GM12892 (cell line): ENCODE results near the gene MRPS34.

Source experiments
- POLR2A ChIP-seq: IDR thresholded peaks from 2 replicates; pipeline ENCODE4 v1.6.1; 2011; ENCODE audit warnings: low read depth, low read length, control low read depth
- POLR2AphosphoS5 ChIP-seq: IDR thresholded peaks from 2 replicates; pipeline ENCODE4 v1.6.1; 2011; ENCODE audit warnings: low read depth, low read length, control low read depth

DNA sequence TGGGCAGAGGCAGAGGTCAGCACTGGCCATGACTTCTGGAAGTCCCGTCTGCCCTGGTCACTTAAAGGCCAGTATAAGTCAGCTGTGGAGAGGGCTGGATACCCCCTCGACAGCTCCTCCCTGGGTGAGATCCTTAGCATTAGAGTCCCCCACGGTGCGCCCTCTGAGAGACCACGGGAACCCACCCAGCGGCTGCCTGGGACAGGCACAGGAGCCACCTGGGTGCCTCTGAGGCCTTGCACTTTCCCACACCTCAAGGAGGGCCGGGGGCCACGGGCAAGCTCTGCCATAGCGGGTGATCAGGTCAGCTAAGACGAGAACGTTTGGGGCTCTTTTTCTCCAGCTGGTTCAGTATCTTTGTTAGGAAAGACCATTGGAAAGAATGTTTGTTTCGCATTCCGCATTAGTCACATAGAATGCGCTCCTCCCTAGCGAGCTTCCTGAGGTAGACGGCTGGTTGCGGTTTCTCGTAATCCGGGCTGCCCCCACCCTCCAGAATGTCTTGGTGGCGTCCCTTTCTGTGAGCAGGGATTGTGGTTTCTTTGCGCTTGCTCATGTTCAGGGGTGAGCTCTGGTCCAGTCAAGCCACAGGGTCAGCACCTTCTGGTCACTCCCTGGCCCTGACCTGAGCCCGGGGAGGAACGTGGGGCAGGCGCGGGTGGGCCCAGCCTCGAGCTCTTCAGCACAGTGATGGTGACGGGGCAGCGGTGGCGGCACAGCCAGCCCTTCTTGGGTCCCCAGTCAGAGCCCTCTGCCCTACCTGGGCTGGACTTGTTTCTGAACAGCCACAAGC is 26.8 kb downstream of the MRPS34 start:
- TF ChIP-seq POLR2AphosphoS5: no peak
- no peak for TF ChIP-seq POLR2A
